ENCODE measurements around the gene MTMR1.

Gene MTMR1

GRCh38 chrX:150805736-150806135 is 112.5 kb downstream of the MTMR1 start:
- DNase-seq = no peak

- DNase-seq = no peak
Measured at GRCh38 chrX:150806827-150807226, 113.6 kb downstream of the MTMR1 start.

- DNase-seq = no peak
Measured at GRCh38 chrX:150813922-150814321, 120.7 kb downstream of the MTMR1 start.
